K562 (cell line): Measurements from ENCODE around the gene CHD2. TPM values are rescaled to one million over a fixed set of nuclear protein-coding genes. Genes with fewer than 3 reads are reported as not detected.

Experiments used
- BCL6 ChIP-seq: fragments of 250-450 bp; sonication (Bioruptor Pico); IDR thresholded peaks from 2 replicates; pipeline ENCODE4 v1.4.0; 2020
- BRD9 ChIP-seq: fragments of 450-650 bp; IDR thresholded peaks from 2 replicates; pipeline ENCODE4 v1.6.1; 2018; ENCODE audit warnings: low read depth; ENCODE audit not compliant: partially characterized antibody
- CREB1 ChIP-seq, 2 experiments: sonication (generic) in 1 of 2; formaldehyde crosslinking in 1 of 2; IDR thresholded peaks; 2 replicates each; pipeline versions ENCODE4 v1.6.1 to v1.8.0; 2012 to 2022; ENCODE audit warnings: inconsistent platforms in 1 of 2, mild to moderate bottlenecking in 1 of 2, missing genetic modification reagents in 1 of 2, moderate library complexity in 1 of 2
- DDX20 ChIP-seq: fragments of 450-650 bp; IDR thresholded peaks from 2 replicates; pipeline ENCODE4 v1.6.1; 2016; ENCODE audit warnings: missing genetic modification characterization, low read depth, mild to moderate bottlenecking, missing compliant biosample characterization, moderate library complexity
- E2F3 ChIP-seq: fragments of 250-450 bp; sonication (Bioruptor Pico); IDR thresholded peaks from 2 replicates; pipeline ENCODE4 v1.4.0; 2020; ENCODE audit warnings: mild to moderate bottlenecking
- ELF1 ChIP-seq: fragments of 200-800 bp; sonication (Bioruptor generic); IDR thresholded peaks from 2 replicates; pipeline ENCODE4 v1.6.1; 2016; ENCODE audit warnings: missing genetic modification characterization, missing compliant biosample characterization
- EP300 ChIP-seq: IDR thresholded peaks from 2 replicates; pipeline ENCODE4 v1.6.1; 2012; ENCODE audit warnings: low read length, improper control_type of control experiment
- ETV1 ChIP-seq: fragments of 450-650 bp; conservative IDR thresholded peaks from 2 replicates; pipeline ENCODE4 v1.6.1; 2016; ENCODE audit warnings: missing genetic modification characterization, control low read depth, low read depth, missing compliant biosample characterization
- FOS ChIP-seq: IDR thresholded peaks from 3 replicates; pipeline ENCODE4 v1.6.1; 2011; ENCODE audit not compliant: insufficient read length; ENCODE audit errors: extremely low read depth
- FOSL1 ChIP-seq: fragments of 200-800 bp; sonication (Bioruptor generic); conservative IDR thresholded peaks from 2 replicates; pipeline ENCODE4 v1.6.1; 2016; ENCODE audit warnings: missing genetic modification characterization, missing compliant biosample characterization
- KAT7 ChIP-seq: sonication (generic); formaldehyde crosslinking; IDR thresholded peaks from 2 replicates; pipeline ENCODE4 v1.8.0; 2022; ENCODE audit warnings: missing genetic modification reagents, mild to moderate bottlenecking, borderline replicate concordance
- KDM4B ChIP-seq, 2 experiments: fragments of 450-650 bp in 1 of 2; sonication (generic) in 1 of 2; IDR thresholded peaks; 2 replicates each; pipeline ENCODE4 v1.6.1; 2016 to 2017; ENCODE audit warnings: borderline replicate concordance in 2 of 2, antibody characterized with exemption in 1 of 2, low read depth in 1 of 2, mild to moderate bottlenecking in 1 of 2
- MTA1 ChIP-seq: fragments of 450-650 bp; IDR thresholded peaks from 2 replicates; pipeline ENCODE4 v1.6.1; 2017; ENCODE audit warnings: borderline replicate concordance
- MTA3 ChIP-seq: fragments of 450-650 bp; formaldehyde crosslinking; IDR thresholded peaks from 2 replicates; pipeline ENCODE4 v1.6.1; 2017; ENCODE audit warnings: mild to moderate bottlenecking, borderline replicate concordance
- NFIC ChIP-seq: fragments of 450-650 bp; IDR thresholded peaks from 2 replicates; pipeline ENCODE4 v1.6.1; 2017; ENCODE audit warnings: mild to moderate bottlenecking, inconsistent platforms
- NONO ChIP-seq, 2 experiments: fragments of 200-400 bp in 1 of 2; fragments of 450-650 bp in 1 of 2; formaldehyde crosslinking in 1 of 2; IDR thresholded peaks; 2 replicates each; pipeline ENCODE4 v1.6.1; 2017; ENCODE audit warnings: low read depth in 2 of 2, mild to moderate bottlenecking in 2 of 2, moderate library complexity in 2 of 2, low read length in 1 of 2
- NR2F6 ChIP-seq: fragments of 450-650 bp; formaldehyde crosslinking; IDR thresholded peaks from 2 replicates; pipeline ENCODE4 v1.4.0; 2020; ENCODE audit warnings: mild to moderate bottlenecking
- NR4A1 ChIP-seq, 2 experiments: fragments of 250-450 bp in 1 of 2; fragments of 450-650 bp in 1 of 2; sonication (Bioruptor Pico) in 1 of 2; IDR thresholded peaks; 2 replicates each; pipeline versions ENCODE4 v1.4.0 to v1.6.1; 2016 to 2020; ENCODE audit warnings: mild to moderate bottlenecking in 2 of 2, missing compliant biosample characterization in 1 of 2, missing genetic modification characterization in 1 of 2, moderate library complexity in 1 of 2
- SMARCE1 ChIP-seq: fragments of 450-650 bp; IDR thresholded peaks from 2 replicates; pipeline ENCODE4 v1.7.1; 2016; ENCODE audit warnings: mild to moderate bottlenecking
- SP1 ChIP-seq: sonication (generic); formaldehyde crosslinking; IDR thresholded peaks from 2 replicates; pipeline ENCODE4 v1.8.1; 2022; ENCODE audit warnings: mild to moderate bottlenecking, missing genetic modification reagents
- SRF ChIP-seq, 2 experiments: fragments of 250-450, 450-650 bp in 1 of 2; sonication (Bioruptor Pico) in 1 of 2; sonication (generic) in 1 of 2; formaldehyde crosslinking; IDR thresholded peaks; 2 replicates each; pipeline versions ENCODE4 v1.5.0 to v1.5.1; 2020 to 2022; ENCODE audit warnings: mild to moderate bottlenecking in 1 of 2, missing genetic modification reagents in 1 of 2
- ZBTB9 ChIP-seq: fragments of 450-650 bp; formaldehyde crosslinking; IDR thresholded peaks from 2 replicates; pipeline ENCODE4 v1.4.0; 2020; ENCODE audit warnings: mild to moderate bottlenecking, moderate library complexity
- ZFP91 ChIP-seq: sonication (generic); formaldehyde crosslinking; IDR thresholded peaks from 2 replicates; pipeline ENCODE4 v1.8.0; 2022; ENCODE audit warnings: mild to moderate bottlenecking, missing genetic modification reagents
- ZNF212 ChIP-seq: fragments of 450-650 bp; formaldehyde crosslinking; IDR thresholded peaks from 2 replicates; pipeline ENCODE4 v1.4.0; 2020; ENCODE audit warnings: mild to moderate bottlenecking
- ZNF76 ChIP-seq: fragments of 250-450 bp; sonication (Bioruptor Pico); IDR thresholded peaks from 2 replicates; pipeline ENCODE4 v1.4.0; 2020; ENCODE audit warnings: mild to moderate bottlenecking, moderate library complexity, borderline replicate concordance
- polyA plus RNA-seq, 8 experiments: library from polyadenylated mRNA; depleted of rRNA in 4 of 8; stranded (reverse) in 5 of 8; unstranded in 3 of 8; fragments of >200 nt; fragmentation: Nextera tagmentation in 2 of 8; fragmentation: Illumina TruSeq in 1 of 8; extraction: Ambion mirVana in 2 of 8; extraction: Trizol in 1 of 8; gene quantifications; 2 replicates each; pipeline versions ENCODE4 v1.2.1 to v1.2.3, GENCODE V29; 2011 to 2014; ENCODE audit warnings: inconsistent platforms in 1 of 8, missing spikeins in 1 of 8
- total RNA-seq, 7 experiments: library from RNA; depleted of rRNA in 6 of 7; stranded (reverse); fragments of >200 nt in 6 of 7; fragmentation: Illumina TruSeq in 2 of 7; extraction: Trizol in 2 of 7; gene quantifications; 2 replicates each; pipeline versions ENCODE4 v1.2.1 to v1.2.3, GENCODE V29; 2011 to 2021; ENCODE audit warnings: low replicate concordance in 1 of 7

CHD2 gene
- total and polyA plus RNA-seq, 9 of the 15 experiments (the other 6 are each of a cell fraction or from before 2014, with no cell fraction given): 38.9 to 70.8 (median 56.2) TPM

GRCh38 chr15:92917598-92918407 lies 17.7 kb downstream of the CHD2 start (continued):
- TF ChIP-seq ZNF76 (CRISPR knock-in tag) (no peak), ETV1 (tag) (0 out of 2 replicates have a peak, but pooled peaks have one; percentile 20), SMARCE1 (no peak), KAT7 (CRISPR knock-in tag) (no peak), DDX20 (peak; percentile 57; the same call in 1 of the 2 replicates), ELF1 (tag) (0 out of 2 replicates have a peak, but pooled peaks have one; percentile 7), ZNF212 (CRISPR knock-in tag) (no peak), NFIC (peak; percentile 45; the same call in 1 of the 2 replicates), KDM4B (IDR thresholded peaks at IDR 0.05; ENCODE audit: borderline replicate concordance in 2 of 2, low read depth in 1 of 2) (0 out of 4 replicates have a peak, but pooled peaks of 1 of the 2 experiments have one; percentile 35), BRD9 (peak; percentile 53), NR4A1 (CRISPR knock-in tag; IDR thresholded peaks at IDR 0.05) (no peak), NR4A1 (tag; IDR thresholded peaks at IDR 0.05) (peak; percentile 43; the same call in 1 of the 2 replicates), CREB1 (IDR thresholded peaks at IDR 0.05) (peak; percentile 29; the same call in 1 of the 2 replicates), CREB1 (CRISPR knock-in tag; IDR thresholded peaks at IDR 0.05) (no peak), BCL6 (CRISPR knock-in tag) (peak; percentile 20; the same call in 1 of the 2 replicates), ZFP91 (CRISPR knock-in tag) (no peak), MTA3 (peak; percentile 44; the same call in 1 of the 2 replicates), NONO (IDR thresholded peaks at IDR 0.05; ENCODE audit: low read depth in 2 of 2, low read length in 1 of 2) (0 out of 4 replicates have a peak, but pooled peaks of 1 of the 2 experiments have one; percentile 48), FOS (no peak), ZBTB9 (peak; percentile 87; the same call in 1 of the 2 replicates), FOSL1 (tag) (peak; percentile 42; the same call in 1 of the 2 replicates), MTA1 (peak; percentile 52; the same call in 1 of the 2 replicates), SRF (CRISPR knock-in tag; IDR thresholded peaks at IDR 0.05) (peak in 1 of 2 experiments; percentile 35; a peak in 1 of 4 replicates), SP1 (CRISPR knock-in tag) (peak; percentile 92), E2F3 (no peak), EP300 (peak; percentile 51; the same call in 1 of the 2 replicates), NR2F6 (CRISPR knock-in tag) (0 out of 2 replicates have a peak, but pooled peaks have one; percentile 14)
